Embryonic facial prominence (tissue), 1 donor: Measurements from ENCODE around the gene MYO3B.
"Not testable (repeated sequence)": the region's sequence is repeated elsewhere in the genome, so short reads cannot be mapped to it uniquely, and the experiment has no call there.

Source experiments
- DNase-seq: peaks from one replicate; pipeline ENCODE4 v3.0.0-alpha.2; 2016; ENCODE audit errors: extremely low spot score

The MYO3B gene

GRCh38 chr2:170263728-170264521 is 86.0 kb downstream of the MYO3B start:
- DNase-seq = not testable (repeated sequence)

GRCh38 chr2:170264522-170264860 is 86.5 kb downstream of the MYO3B start:
- no peak for DNase-seq

DNA sequence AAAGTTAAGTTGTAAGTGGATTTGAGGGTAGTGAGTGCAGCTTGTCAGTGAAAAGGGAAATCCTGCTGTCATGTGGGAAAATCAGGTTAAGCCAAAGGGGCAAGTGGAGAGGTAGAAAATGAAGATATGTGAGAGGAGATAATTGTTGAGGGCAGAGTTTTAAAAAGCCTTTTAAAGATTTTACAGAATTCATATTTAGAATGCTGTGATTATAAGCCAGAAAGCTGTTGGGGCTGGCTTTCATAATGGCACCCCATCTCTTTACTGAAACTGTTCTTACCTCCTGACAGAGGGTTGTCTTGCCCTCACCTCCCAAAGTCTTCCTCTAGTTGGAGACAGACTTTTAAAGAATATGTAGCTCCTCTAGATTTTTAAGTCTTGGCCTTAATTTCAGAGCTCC is 86.9 kb downstream of the MYO3B start:
- no peak for DNase-seq

- no peak for DNase-seq
Measured at GRCh38 chr2:170265321-170265720, 87.4 kb downstream of the MYO3B start.

GRCh38 chr2:170266358-170266757 is 88.4 kb downstream of the MYO3B start:
- DNase-seq = no peak

DNA sequence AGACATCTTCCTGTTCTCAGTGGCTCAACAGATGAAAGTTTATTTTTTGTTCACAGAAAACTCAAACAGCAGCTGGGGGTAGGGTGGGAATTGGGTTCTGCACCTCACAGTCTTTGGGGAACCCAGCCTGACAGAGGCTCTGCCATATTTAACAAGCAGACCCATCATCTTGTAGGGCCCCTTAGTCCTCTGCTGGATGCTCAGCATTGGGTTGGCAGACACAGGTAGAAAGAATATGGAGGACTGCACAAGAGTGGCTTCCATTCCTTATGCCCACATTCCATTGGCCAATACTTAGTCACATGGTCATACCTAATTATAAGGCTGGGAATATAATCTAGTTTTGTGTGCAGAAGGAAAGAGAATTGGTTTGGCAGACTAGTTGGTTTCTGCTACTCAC is 89.1 kb downstream of the MYO3B start:
- DNase-seq = no peak

GRCh38 chr2:170270278-170270864 is 92.4 kb downstream of the MYO3B start:
- DNase-seq = no peak

GRCh38 chr2:170271340-170271739 is 93.4 kb downstream of the MYO3B start:
- DNase-seq = no peak

- DNase-seq = no peak
Measured at GRCh38 chr2:170276056-170276455, 98.1 kb downstream of the MYO3B start.

DNA sequence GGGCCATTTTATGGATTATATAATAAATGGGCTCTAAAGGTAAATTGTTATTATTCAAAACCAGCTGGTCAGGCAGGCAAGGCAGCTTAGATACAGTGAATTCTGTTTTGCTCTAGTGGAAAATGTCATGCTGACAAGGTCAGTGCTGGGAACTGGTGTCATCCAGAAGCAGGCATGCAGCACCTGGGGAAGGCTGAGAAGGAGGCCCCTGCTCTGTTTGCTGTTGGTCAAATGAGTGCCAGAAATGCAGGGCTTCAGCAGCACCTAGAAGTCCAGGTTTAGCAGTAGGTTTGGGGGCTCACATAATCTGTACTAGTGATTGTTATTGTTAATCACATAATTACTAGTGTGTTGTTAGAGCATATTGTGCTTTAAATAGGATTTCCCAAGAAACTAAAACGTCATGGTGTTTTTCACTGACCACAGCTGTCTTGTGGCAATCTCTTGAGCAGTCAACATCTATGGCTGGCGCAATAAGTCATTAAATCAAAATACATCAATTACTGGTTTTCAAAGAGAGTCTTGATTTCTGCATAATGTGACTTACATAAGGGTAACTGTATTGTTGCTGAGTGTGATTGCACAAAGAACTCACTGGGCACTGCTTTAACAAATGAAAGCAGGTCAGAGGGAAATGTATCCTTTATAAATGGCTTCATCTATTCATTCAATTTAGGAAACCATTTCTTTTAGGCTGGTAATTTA is 99.1 kb downstream of the MYO3B start:
- no peak for DNase-seq

DNA sequence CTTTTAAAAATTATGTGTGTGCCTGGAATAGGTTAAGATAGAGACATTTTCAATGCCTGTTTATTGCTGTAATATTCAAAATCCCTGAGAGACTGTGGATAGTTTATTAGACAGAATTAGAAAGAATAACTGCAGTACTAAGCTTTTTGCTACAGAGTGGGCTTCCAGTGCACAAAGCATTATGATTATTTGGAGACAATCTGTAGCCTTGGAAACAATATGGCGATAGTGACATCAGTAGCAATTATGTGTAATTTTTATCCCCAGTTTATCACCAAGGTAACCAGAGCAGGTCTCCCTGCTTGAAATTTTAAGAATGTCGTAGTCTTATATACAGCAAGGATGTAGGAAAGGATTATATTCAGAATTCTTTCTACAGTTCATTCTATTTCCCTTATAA is 100.0 kb downstream of the MYO3B start:
- DNase-seq = no peak

- not testable (repeated sequence) for DNase-seq
Measured at GRCh38 chr2:170279615-170280014, 101.7 kb downstream of the MYO3B start.

DNA sequence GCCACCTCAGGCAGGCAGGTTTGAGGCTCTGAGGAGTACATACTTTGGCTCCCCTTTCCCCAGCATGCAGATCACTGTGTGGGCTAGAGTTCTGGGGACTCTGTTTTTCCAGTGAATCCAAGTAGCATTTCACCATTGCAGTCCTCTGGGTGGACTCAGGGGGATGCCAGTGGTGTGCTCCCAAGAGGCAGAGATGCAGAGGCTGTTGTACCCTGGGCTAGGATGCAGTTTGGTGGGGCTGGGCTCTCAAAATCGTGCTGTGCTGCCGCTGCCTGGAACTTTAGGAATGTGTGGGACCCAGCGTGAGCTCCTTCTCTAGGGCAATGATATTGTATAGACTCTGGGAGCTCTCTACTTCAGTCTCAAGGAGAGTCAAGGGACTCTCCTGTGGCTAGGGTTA is 104.9 kb downstream of the MYO3B start:
- no peak for DNase-seq

DNA sequence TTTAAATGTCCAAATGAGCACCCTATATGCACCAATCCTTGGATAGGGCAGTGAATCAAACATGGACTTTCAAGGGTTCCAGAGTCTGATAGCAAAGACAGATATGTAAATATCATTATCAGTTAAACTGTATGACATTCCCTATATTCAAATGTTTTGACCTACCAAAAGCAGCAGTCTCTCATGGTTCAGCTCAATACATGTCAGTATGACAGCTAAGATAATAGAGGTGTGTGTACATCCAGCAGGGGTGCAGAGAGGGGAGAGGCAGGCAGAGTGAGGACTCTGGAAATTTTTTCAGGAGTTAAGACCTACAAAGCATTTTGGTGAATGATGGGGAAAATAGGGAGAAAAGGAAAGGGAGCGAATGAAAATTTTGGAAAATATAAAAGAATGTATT is 106.3 kb downstream of the MYO3B start:
- DNase-seq = no peak

DNA sequence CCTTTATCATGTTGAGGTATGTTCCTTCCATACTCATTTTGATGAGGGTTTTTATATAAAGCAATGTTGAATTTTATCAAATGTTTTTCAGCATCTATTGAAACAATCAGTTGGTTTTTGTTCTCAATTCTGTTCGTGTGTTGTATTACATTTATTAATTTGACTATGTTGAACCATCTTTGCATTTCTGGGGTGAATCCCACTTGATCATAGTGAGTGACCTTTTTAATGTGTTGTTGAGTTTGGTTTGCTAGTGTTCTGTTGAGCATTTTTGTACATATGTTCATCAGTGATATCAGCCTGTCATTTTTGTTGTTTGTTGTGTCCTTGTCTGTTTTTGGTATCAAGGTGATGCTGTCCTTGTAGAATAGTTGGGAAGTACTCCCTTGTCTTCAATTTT is 110.9 kb downstream of the MYO3B start:
- DNase-seq = no peak

GRCh38 chr2:170291474-170291873 is 113.5 kb downstream of the MYO3B start:
- DNase-seq = no peak

DNA sequence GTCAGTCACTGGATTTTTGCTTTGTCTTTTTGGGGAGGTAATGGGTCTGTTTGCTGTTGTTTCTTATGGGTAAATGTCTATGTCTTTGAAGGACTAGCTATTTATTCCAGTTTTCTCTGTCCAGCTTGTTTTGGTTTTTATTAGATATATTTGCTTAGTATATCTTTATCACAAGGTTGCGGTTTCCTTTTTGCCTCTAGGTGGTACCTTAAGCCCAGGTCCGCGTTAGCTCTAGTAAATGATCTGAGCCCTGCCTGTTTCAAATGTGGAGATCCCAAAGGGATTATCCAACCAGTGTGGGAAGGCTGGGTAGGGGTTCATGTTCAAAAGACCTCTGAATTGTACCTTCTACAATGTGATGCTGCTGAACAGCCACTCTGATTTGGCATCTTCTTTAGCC is 114.5 kb downstream of the MYO3B start:
- DNase-seq = no peak

GRCh38 chr2:170297496-170297895 is 119.5 kb downstream of the MYO3B start:
- DNase-seq = no peak

DNA sequence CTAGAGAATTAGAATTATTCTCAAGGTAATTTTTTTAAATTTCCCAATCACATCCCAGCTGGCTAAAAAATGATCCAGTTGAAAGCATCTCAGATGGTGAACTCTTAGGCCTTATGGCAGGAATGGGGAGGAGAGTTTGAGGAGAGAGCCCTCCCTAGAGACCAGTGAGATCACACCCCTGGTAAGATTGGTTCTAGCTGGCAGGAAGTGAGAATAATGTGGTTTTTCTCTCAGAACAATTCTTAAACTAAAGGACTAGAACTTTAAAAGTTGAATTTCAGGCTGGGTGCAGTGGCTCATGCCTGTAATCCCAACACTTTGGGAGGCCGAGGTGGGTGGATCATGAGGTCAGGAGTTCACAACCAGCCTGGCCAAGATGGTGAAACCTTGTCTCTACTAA is 120.2 kb downstream of the MYO3B start:
- no peak for DNase-seq

DNA sequence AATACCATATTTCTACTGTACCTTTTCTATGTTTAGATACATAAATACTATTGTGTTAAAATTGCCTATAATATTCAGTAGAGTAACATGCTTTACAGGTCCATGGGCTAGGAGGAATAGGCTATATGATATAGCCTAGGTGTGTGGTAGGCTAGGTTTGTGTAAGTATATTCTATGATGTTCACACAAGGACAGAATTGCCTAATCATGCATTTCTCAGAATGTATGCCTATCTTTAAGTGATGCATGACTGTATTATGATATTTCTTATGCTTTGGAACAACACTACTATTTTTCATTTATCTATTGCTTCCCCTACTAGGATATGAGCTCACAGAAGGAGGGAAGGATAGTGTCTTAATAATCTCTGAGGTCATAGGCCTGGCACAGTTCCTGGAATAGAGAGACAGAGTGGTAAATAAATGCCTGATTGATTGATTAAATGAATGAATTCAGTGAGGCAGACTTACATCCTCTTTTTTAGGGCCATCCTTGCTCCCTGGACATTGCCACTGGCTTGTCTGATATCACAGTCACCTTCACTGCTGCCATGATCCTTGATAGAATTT is 121.0 kb downstream of the MYO3B start:
- no peak for DNase-seq

- no peak for DNase-seq
Measured at GRCh38 chr2:170300993-170301392, 123.0 kb downstream of the MYO3B start.

- DNase-seq = no peak
Measured at GRCh38 chr2:170301626-170302025, 123.7 kb downstream of the MYO3B start.

- DNase-seq = no peak
Measured at GRCh38 chr2:170305711-170306110, 127.8 kb downstream of the MYO3B start.
